C4-2B (cell line): ENCODE results near the gene TCL1A.

Experiments
- CTCF ChIP-seq: fragments of 450-650 bp; conservative IDR thresholded peaks from 2 replicates; pipeline ENCODE4 v1.5.1; 2017; ENCODE audit warnings: mild to moderate bottlenecking
- ZFX ChIP-seq: fragments of 450-650 bp; IDR thresholded peaks from 2 replicates; pipeline ENCODE4 v1.6.1; 2017

- TF ChIP-seq CTCF (no peak), ZFX (no peak)
These were observed 2.3 kb downstream of the TCL1A start for GRCh38 chr14:95711476-95712176.
